Activated CD8-positive, alpha-beta T cell treated with anti-CD3 and anti-CD28 coated beads, Interleukin-2, amount 10 ng/mL, durations not matched to agents 7 days and 5 days (primary cell): ENCODE results near the gene COL17A1. TPM values are rescaled to one million over a fixed set of nuclear protein-coding genes. Genes with fewer than 3 reads are reported as not detected.

Source experiments
- ATAC-seq: fragments of 150-1000 bp; cut with Tn5 transposase; one replicate; pipeline ENCODE4 v1.10.0; 2021; ENCODE audit warnings: moderate library complexity
- CTCF ChIA-PET: fragments of 350-600 bp; sonication (Branson Sonifier 250); formaldehyde crosslinking; loops from one replicate; lab custom pipeline; 2021; ENCODE audit warnings: antibody characterized with exemption; lab: Charles Lee
- POLR2A ChIA-PET: fragments of 350-600 bp; sonication (Branson Sonifier 250); formaldehyde crosslinking; loops from one replicate; lab custom pipeline; 2021; ENCODE audit warnings: antibody characterized with exemption; lab: Charles Lee
- DNase-seq: peaks from one replicate; pipeline ENCODE4 v3.0.0-alpha.2; 2020
- H3K27ac Mint-ChIP-seq: one replicate; pipeline ENCODE4 v1.8.0; 2021; ENCODE audit warnings: mild to moderate bottlenecking, mixed read lengths
- H3K27me3 Mint-ChIP-seq: one replicate; pipeline ENCODE4 v1.8.0; 2021; ENCODE audit warnings: low read depth, mixed read lengths
- H3K36me3 Mint-ChIP-seq: one replicate; pipeline ENCODE4 v1.8.0; 2021; ENCODE audit warnings: low read depth, mixed read lengths
- H3K4me1 Mint-ChIP-seq: one replicate; pipeline ENCODE4 v1.8.0; 2021; ENCODE audit warnings: low read depth, mixed read lengths
- H3K4me3 Mint-ChIP-seq: one replicate; pipeline ENCODE4 v1.8.0; 2021; ENCODE audit warnings: mild to moderate bottlenecking, mixed read lengths
- H3K9me3 Mint-ChIP-seq: one replicate; pipeline ENCODE4 v1.8.0; 2022; ENCODE audit warnings: mixed read lengths; ENCODE audit not compliant: insufficient read depth
- total RNA-seq, 2 experiments: library from RNA; stranded (reverse); gene quantifications; one replicate each; pipeline ENCODE4 v1.2.3, GENCODE V29; 2021

The COL17A1 gene
- total RNA-seq, 2 experiments from 2014 or later = not detected

- Mint-ChIP-seq H3K36me3 (no peaks in the 10 kb centered on the region), H3K27ac (no peak overlapping the region), H3K4me3 (no peak overlapping the region), H3K4me1 (no peaks in the 10 kb centered on the region), H3K9me3 (no peaks in the 10 kb centered on the region), H3K27me3 (peaks cover 6% of the 10 kb centered on the region)
- CTCF ChIA-PET = no interaction called here
- POLR2A ChIA-PET = no interaction called here
- ATAC-seq = no peak
- DNase-seq = no peak
Measured at GRCh38 chr10:104096692-104097091, 11.0 kb upstream of the COL17A1 start.

GRCh38 chr10:104092749-104093148 is 7.1 kb upstream of the COL17A1 start:
- Mint-ChIP-seq H3K27ac (no peak overlapping the region), H3K36me3 (no peaks in the 10 kb centered on the region), H3K27me3 (peaks cover 8% of the 10 kb centered on the region), H3K9me3 (no peaks in the 10 kb centered on the region), H3K4me1 (no peaks in the 10 kb centered on the region), H3K4me3 (no peak overlapping the region)
- ChIA-PET CTCF (no interaction called here), POLR2A (no interaction called here)
- DNase-seq (no peak), ATAC-seq (no peak)

GRCh38 chr10:104090611-104091010 is 4.9 kb upstream of the COL17A1 start:
- H3K9me3 Mint-ChIP-seq = no peaks in the 10 kb centered on the region
- no peak for DNase-seq
- H3K4me3 Mint-ChIP-seq = no peak overlapping the region
- ATAC-seq = no peak
- peaks cover 8% of the 10 kb centered on the region for H3K27me3 Mint-ChIP-seq
- CTCF ChIA-PET = interaction anchor here (1.0 kb wide), 1 partner anchor 205 kb away, joined by 3 read pairs; no protein-coding TSS in a partner anchor
- POLR2A ChIA-PET = no interaction called here
- no peaks in the 10 kb centered on the region for H3K36me3 Mint-ChIP-seq
- H3K27ac Mint-ChIP-seq = no peak overlapping the region
- H3K4me1 Mint-ChIP-seq = no peaks in the 10 kb centered on the region

GRCh38 chr10:104089621-104090020 is 3.9 kb upstream of the COL17A1 start:
- Mint-ChIP-seq H3K4me1 (no peaks in the 10 kb centered on the region), H3K27me3 (peaks cover 8% of the 10 kb centered on the region), H3K36me3 (no peaks in the 10 kb centered on the region), H3K9me3 (no peaks in the 10 kb centered on the region), H3K4me3 (no peak overlapping the region), H3K27ac (no peak overlapping the region)
- POLR2A ChIA-PET = no interaction called here
- ATAC-seq (no peak), DNase-seq (no peak)
- CTCF ChIA-PET = interaction anchor here (1.0 kb wide), 1 partner anchor 205 kb away, joined by 3 read pairs; no protein-coding TSS in a partner anchor

GRCh38 chr10:104088239-104088638 is 2.6 kb upstream of the COL17A1 start:
- ATAC-seq (no peak), DNase-seq (no peak)
- Mint-ChIP-seq H3K36me3 (no peaks in the 10 kb centered on the region), H3K27ac (no peak overlapping the region), H3K4me1 (no peaks in the 10 kb centered on the region), H3K4me3 (no peak overlapping the region), H3K9me3 (no peaks in the 10 kb centered on the region), H3K27me3 (peaks cover 10% of the 10 kb centered on the region)
- ChIA-PET CTCF (no interaction called here), POLR2A (no interaction called here)

GRCh38 chr10:104084482-104085142 is 1.1 kb downstream of the COL17A1 start:
- peaks cover 5% of the 10 kb centered on the region for H3K27me3 Mint-ChIP-seq
- ATAC-seq (no peak), DNase-seq (no peak)
- no peaks in the 10 kb centered on the region for H3K9me3 Mint-ChIP-seq
- H3K36me3 Mint-ChIP-seq = no peaks in the 10 kb centered on the region
- H3K27ac Mint-ChIP-seq = no peak overlapping the region
- POLR2A ChIA-PET = no interaction called here
- no peak overlapping the region for H3K4me3 Mint-ChIP-seq
- H3K4me1 Mint-ChIP-seq = no peaks in the 10 kb centered on the region
- CTCF ChIA-PET = no interaction called here

- Mint-ChIP-seq H3K4me1 (no peaks in the 10 kb centered on the region), H3K27ac (no peak overlapping the region), H3K9me3 (no peaks in the 10 kb centered on the region), H3K36me3 (no peaks in the 10 kb centered on the region), H3K4me3 (no peak overlapping the region), H3K27me3 (peaks cover 2% of the 10 kb centered on the region)
- ChIA-PET POLR2A (no interaction called here), CTCF (interaction anchor here (0.7 to 4.4 kb wide), 11 partner anchors 9 to 369 kb away, joined by 3 to 26 read pairs (median 6); partner anchors contain the start of gene SFR1)
- DNase-seq = no peak
- no peak for ATAC-seq
Measured at GRCh38 chr10:104081998-104082397, 3.7 kb downstream of the COL17A1 start.

- ATAC-seq (peak; percentile 55), DNase-seq (no peak)
- no peak overlapping the region for H3K4me3 Mint-ChIP-seq
- H3K4me1 Mint-ChIP-seq = no peaks in the 10 kb centered on the region
- H3K9me3 Mint-ChIP-seq = no peaks in the 10 kb centered on the region
- CTCF ChIA-PET = interaction anchor here (0.7 to 4.4 kb wide), 9 partner anchors 8 to 368 kb away, joined by 3 to 26 read pairs (median 7); partner anchors contain the start of gene SFR1
- no peaks in the 10 kb centered on the region for H3K36me3 Mint-ChIP-seq
- H3K27ac Mint-ChIP-seq = no peak overlapping the region
- H3K27me3 Mint-ChIP-seq = peaks cover 2% of the 10 kb centered on the region
- POLR2A ChIA-PET = no interaction called here
Measured at GRCh38 chr10:104080762-104081161, 4.9 kb downstream of the COL17A1 start.

- DNase-seq = no peak
- no peaks in the 10 kb centered on the region for H3K27me3 Mint-ChIP-seq
- H3K4me1 Mint-ChIP-seq = no peaks in the 10 kb centered on the region
- H3K4me3 Mint-ChIP-seq = no peak overlapping the region
- H3K36me3 Mint-ChIP-seq = no peaks in the 10 kb centered on the region
- ChIA-PET POLR2A (interaction anchor here (1.5 kb wide), 1 partner anchor 45 kb away, joined by 6 read pairs; the partner anchor contains the start of gene SFR1), CTCF (interaction anchor here (0.9 to 1.3 kb wide), 2 partner anchors 188 to 190 kb away, joined by 3 to 5 read pairs; no protein-coding TSS in a partner anchor)
- H3K9me3 Mint-ChIP-seq = no peaks in the 10 kb centered on the region
- no peak overlapping the region for H3K27ac Mint-ChIP-seq
- no peak for ATAC-seq
Measured at GRCh38 chr10:104077663-104078151, 8.0 kb downstream of the COL17A1 start.

GRCh38 chr10:104077247-104077646 is 8.4 kb downstream of the COL17A1 start:
- Mint-ChIP-seq H3K4me1 (no peaks in the 10 kb centered on the region), H3K27me3 (no peaks in the 10 kb centered on the region), H3K9me3 (no peaks in the 10 kb centered on the region), H3K27ac (no peak overlapping the region), H3K36me3 (no peaks in the 10 kb centered on the region), H3K4me3 (no peak overlapping the region)
- ChIA-PET CTCF (interaction anchor here (1.3 kb wide), 1 partner anchor 189 kb away, joined by 5 read pairs; no protein-coding TSS in a partner anchor), POLR2A (interaction anchor here (1.5 kb wide), 1 partner anchor 45 kb away, joined by 6 read pairs; the partner anchor contains the start of gene SFR1)
- no peak for ATAC-seq
- no peak for DNase-seq

- no peak overlapping the region for H3K4me3 Mint-ChIP-seq
- peaks cover under 1% of the 10 kb centered on the region for H3K27me3 Mint-ChIP-seq
- H3K36me3 Mint-ChIP-seq = no peaks in the 10 kb centered on the region
- DNase-seq = no peak
- ATAC-seq = no peak
- H3K9me3 Mint-ChIP-seq = no peaks in the 10 kb centered on the region
- no peak overlapping the region for H3K27ac Mint-ChIP-seq
- H3K4me1 Mint-ChIP-seq = no peaks in the 10 kb centered on the region
- ChIA-PET CTCF (no interaction called here), POLR2A (interaction anchor here (0.5 kb wide), 1 partner anchor 239 kb away, joined by 3 read pairs; no protein-coding TSS in a partner anchor)
Measured at GRCh38 chr10:104076743-104077160, 8.9 kb downstream of the COL17A1 start.

GRCh38 chr10:104074505-104074904 is 11.2 kb downstream of the COL17A1 start:
- Mint-ChIP-seq H3K27ac (no peak overlapping the region), H3K4me3 (no peak overlapping the region), H3K36me3 (no peaks in the 10 kb centered on the region), H3K27me3 (peaks cover 2% of the 10 kb centered on the region), H3K9me3 (no peaks in the 10 kb centered on the region), H3K4me1 (no peaks in the 10 kb centered on the region)
- DNase-seq (no peak), ATAC-seq (no peak)
- ChIA-PET POLR2A (no interaction called here), CTCF (interaction anchor here (1.2 kb wide), 1 partner anchor 15 kb away, joined by 3 read pairs; no protein-coding TSS in a partner anchor)
